ENCODE data around the gene EIF1.

Gene EIF1

DNA sequence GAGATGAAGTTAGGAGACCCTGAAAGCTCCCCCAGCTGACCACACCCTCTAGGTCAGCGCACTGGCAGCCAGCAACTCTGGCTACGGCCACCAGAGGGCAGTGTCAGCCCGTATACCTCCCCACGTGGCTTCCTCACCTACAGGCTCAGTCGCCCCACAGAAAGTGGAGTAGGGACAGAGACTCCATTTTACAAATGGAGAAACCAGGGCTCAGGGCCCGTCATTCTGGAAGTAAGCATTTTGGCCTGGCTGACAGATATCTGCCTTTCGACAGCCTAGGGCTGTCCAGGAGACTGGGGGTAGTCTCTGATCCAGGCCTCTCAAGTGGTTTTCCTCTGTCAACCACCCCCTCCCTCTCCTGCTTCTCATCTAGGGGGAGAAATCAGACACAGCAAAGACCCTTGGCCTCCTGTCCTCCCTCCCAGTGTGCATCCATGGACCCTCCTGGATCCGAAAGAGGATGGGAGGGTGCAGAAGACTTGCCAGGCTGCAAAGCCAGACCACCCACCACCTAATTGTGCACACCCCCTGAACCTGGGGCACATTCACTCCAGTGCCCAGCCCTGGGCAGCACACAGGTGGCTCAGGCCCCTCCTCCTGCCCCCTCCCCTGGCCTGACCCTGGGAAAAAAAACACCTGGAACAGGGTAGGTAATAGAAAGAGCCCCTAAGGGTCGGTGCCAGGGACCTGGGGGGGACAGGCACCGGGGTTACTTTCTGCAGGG is 49.6 kb downstream of the EIF1 start:
- peak; percentile 77 for DNase-seq

DNA sequence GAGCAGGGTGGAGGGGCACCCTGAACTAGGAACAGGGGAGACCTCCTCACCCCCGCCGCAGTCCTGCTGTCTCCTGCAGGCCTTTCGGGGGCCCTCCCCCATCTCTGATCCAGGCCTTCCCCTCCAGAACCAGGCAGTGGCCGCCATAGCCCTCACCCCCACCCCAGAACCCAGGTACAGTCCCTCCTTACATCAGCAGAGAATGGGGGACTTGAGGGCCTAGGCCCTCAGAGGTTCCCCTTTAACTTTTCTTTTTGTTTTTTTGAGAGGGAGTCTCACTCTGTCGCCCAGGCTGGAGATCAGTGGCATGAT is 50.1 kb downstream of the EIF1 start:
- DNase-seq: no peak

DNA sequence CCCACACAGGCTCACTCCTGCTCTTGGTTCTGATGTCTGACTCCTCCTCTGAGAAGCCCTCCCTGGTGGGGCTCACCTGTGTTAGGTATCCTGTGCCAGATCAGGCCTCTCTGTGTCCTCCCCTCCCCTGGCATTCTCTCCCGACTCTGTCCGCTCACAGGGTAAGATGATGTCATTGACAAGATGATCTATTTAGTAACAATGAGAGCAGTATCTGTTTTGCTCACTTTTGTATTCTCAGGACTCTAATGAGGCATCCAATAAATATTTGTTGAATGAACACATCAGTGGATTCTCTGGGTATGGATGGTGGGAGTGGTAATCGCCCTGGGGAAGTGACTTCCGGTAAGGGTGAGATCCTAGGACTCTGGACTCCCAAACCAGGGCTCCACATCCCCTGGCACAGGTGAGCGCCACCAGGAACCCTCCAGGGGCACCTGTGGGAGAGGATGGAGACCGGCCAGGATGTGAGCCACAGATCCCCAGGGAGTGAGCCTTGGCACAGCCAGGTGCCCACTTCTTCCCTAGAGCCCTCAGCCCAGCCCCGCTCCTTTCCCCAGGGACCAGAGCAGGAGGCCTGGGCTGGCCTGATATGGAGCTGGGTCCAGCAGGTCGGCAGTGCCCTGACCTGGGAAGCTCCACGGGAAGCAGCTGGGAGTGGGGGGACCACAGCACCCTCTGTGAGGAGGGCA is 51.1 kb downstream of the EIF1 start:
- DNase-seq: peak; percentile 14

DNA sequence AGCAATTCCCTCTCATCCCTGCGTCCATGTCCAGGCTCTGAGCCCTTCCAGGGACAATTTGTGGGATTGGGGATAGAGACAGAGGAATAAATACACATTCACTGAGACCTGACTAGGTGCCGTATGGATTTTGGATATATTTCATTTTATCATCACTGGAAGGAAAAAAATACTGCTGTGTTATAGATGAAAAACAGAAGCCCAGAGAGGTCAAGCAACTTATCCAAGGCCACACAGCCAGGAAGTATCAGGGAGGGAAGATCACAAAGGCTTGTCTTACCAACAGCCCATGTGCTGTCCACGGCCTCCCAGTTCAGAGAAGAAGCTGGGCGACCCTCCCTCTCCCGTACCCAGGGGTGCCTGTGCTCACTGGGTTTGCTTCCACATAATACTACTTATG is 51.8 kb downstream of the EIF1 start:
- no peak for DNase-seq

DNA sequence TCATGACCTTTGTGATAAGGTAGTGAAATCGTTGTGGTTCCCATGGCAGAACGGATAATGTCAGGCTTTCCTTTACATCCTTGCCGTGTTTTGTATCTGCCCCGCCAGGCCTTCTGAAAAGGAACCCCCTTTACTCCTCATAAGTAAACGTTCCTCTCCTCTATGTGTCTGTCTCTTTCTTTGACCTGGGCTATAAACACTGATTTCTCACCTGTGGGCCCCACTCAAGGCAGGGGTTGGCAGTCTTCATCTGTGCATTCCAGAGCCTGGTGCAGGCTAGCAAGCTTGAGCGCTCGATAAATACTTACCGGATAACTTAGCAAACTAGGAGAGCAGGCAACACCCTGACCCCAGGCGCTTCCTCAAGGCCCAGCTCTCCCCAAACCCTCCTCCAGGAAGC is 53.0 kb downstream of the EIF1 start:
- DNase-seq: no peak
